Spinal cord (tissue), 10 donors: ENCODE results near the gene RUNX3. TPM values are rescaled to one million over a fixed set of nuclear protein-coding genes. Genes with fewer than 3 reads are reported as not detected.
A peak's percentile ranks its signal among the peaks of the same experiment; 100 is the strongest.

Experiments
- DNase-seq, 6 donors: peaks; one replicate each; pipeline versions ENCODE4 v3.0.0 to v3.0.0-alpha.2; 2013 to 2015; ENCODE audit warnings: low spot score in 6 of 6, low read depth in 4 of 6
- H3K27ac ChIP-seq: one replicate; pipeline ENCODE4 v1.5.1; 2013; ENCODE audit warnings: low read depth, low read length, control low read depth
- H3K27me3 ChIP-seq: one replicate; pipeline ENCODE4 v1.6.1; 2013; ENCODE audit warnings: low read length; ENCODE audit not compliant: control insufficient read depth, insufficient read depth
- H3K36me3 ChIP-seq: one replicate; pipeline ENCODE4 v1.6.1; 2013; ENCODE audit warnings: low read length; ENCODE audit not compliant: control insufficient read depth, insufficient read depth
- H3K4me1 ChIP-seq: one replicate; pipeline ENCODE4 v1.6.1; 2013; ENCODE audit warnings: low read length; ENCODE audit not compliant: control insufficient read depth, insufficient read depth
- H3K4me3 ChIP-seq: one replicate; pipeline ENCODE4 v1.5.1; 2013; ENCODE audit warnings: low read depth, low read length, control low read depth
- H3K9me3 ChIP-seq: one replicate; pipeline ENCODE4 v1.6.1; 2013; ENCODE audit warnings: low read length; ENCODE audit not compliant: control insufficient read depth, insufficient read depth
- WGBS: methylation state at CpG from one replicate; pipeline ENCODE4 v1.1.5; 2013; ENCODE audit warnings: missing lambda C conversion rate; ENCODE audit not compliant: insufficient coverage; 5-methylcytosine and 5-hydroxymethylcytosine counted together
- polyA plus RNA-seq, 2 donors: library from polyadenylated mRNA; unstranded; fragments of 120-200 nt; gene quantifications; one replicate each; pipeline ENCODE4 v1.2.1, GENCODE V29; 2013; ENCODE audit not compliant: insufficient read length in 2 of 2
- total RNA-seq, 2 donors: library from RNA; depleted of rRNA in 1 of 2; stranded (reverse); fragments of 120-200 nt in 1 of 2; fragments of >200 nt in 1 of 2; gene quantifications; one replicate each; pipeline versions ENCODE4 v1.2.3 to v1.2.4, GENCODE V29; 2013 to 2014
- donor health status: healthy.

RUNX3 gene
- total and polyA plus RNA-seq, 4 donors: 0.08 to 0.42 (median 0.10) TPM

DNA sequence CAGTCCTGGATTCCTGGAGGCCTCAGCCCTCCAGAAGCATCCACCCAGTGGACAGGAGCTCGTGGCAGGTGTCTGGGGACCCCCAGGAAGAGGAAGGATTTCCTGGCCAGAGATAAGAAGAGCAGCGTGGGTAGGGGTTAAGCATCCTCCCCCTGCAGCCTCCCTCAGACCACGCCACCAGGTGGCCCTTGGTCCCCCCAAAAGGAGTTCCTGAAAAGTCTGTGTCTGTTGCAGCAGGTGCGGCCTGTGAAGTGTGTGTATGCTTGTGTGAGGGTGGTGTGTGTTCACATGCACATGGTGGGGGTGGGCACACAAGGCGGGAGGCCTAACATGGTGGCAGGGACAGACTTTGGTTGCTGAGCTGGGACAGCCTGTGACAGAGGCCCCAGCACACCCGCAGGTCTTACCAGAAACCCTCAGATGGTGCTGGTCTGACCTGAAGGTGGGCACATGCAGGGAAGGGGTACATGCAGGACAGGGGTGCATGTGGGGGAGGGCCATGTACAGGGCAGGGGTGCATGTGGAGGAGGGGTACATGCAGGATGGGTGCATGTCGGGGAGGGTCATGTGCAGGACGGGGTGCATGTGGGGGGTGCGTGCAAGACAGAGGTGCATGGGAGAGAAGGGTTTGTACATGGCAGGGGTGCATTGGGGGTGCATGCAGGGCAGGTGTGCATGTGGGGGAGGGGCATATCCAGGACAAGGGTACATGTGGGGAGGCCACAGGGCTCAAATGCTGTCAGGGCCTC is 18.2 kb upstream of the RUNX3 start:
- Histone ChIP-seq H3K4me1 (no peaks in the 10 kb centered on the region), H3K27me3 (peaks cover 4% of the 10 kb centered on the region), H3K9me3 (no peaks in the 10 kb centered on the region), H3K4me3 (no peak overlapping the region), H3K27ac (no peak overlapping the region), H3K36me3 (no peaks in the 10 kb centered on the region)
- 91% methylated on average over 9 of the region's 9 CpGs for WGBS
- DNase-seq: no peak

DNA sequence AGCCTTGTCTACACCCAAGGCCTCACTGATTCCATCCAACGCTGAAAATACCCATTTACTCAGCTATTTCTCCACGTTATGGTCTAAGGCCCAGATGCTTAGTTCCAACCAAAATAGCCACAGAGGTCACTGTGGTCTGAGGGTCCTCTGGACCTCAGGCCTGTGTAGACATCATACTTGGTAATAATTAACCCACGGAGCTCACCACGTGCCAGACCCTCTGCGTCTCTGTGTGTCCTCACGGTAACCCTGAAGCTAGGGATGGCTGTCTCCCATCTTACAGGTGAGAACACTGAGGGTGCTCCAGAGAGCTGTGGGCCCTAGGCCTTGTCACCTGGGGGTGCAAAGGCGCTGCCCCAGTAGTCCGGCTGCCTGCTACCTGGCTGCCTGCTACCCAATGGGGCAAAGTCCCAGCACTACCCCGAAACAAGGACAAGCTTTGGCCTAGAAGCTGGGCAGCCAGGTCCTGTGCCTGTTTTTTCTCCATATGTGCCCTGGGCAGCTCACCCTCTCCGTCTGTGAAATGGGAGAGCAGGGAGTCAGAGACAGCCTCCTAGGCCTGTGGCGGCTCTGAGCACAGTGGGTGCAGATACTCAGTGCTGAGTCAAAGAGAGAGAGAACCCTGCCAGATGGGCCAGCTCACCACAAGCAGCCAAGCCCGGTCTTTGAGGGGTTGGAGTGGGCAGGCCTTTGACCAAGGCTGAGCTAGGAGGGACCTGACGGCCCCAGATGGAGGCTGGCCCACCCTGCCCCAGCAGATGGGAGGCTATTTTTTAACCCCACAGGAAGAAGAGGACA is 17.0 kb upstream of the RUNX3 start:
- no peaks in the 10 kb centered on the region for H3K4me1 ChIP-seq
- no peak overlapping the region for H3K4me3 ChIP-seq
- 87% methylated on average over 13 of the region's 13 CpGs for WGBS
- H3K27ac ChIP-seq: no peak overlapping the region
- no peak for DNase-seq
- no peaks in the 10 kb centered on the region for H3K9me3 ChIP-seq
- peaks cover 4% of the 10 kb centered on the region for H3K27me3 ChIP-seq
- no peaks in the 10 kb centered on the region for H3K36me3 ChIP-seq

DNA sequence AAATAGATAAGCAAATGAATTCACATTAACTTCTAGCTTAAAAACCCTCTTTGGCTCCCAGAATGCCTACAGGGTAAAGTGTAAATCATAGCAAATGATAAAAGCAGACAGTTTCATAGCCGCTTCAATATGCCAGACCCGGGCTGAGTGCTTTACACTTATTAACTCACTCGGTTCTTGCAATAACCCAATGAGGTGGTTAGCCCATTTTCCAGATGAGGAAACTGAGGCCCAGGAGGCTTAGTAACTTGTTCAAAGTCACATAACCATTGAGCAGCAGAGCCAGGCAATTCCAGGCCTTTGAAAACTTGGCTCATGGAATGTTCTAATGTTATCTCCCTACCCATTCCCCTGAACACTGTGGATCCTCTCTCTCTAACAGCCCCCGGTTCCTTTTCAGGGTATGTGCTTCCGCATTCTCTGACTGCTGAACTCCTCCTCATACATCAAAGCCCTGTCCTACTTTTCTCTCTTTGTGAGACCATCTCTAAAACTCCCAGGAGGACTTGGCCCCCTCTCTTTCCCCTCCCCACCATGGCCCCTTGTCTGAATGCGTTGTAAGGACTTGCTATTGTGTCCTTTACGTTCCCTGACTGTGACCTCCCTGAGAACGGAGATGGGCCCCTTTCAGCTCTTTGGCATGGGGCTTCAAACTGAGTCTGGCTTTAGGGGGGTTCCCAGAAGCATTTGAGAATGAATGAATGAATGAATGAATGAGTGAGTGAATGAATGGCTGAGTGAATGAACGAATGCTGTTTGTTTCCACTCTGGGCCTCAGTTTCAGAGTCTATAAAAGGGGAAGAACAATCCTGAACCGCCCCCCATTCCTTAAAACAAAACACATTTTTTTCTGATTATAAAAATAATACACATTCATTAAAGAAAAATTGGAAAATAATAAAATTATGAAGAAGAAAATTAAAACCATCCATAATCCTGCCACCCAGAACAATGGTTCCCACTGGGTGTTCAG is 15.6 kb upstream of the RUNX3 start:
- H3K4me1 ChIP-seq: no peaks in the 10 kb centered on the region
- H3K27ac ChIP-seq: no peak overlapping the region
- no peaks in the 10 kb centered on the region for H3K36me3 ChIP-seq
- peak in 1 of 6 donors; percentile 24 for DNase-seq
- no peaks in the 10 kb centered on the region for H3K9me3 ChIP-seq
- no peak overlapping the region for H3K4me3 ChIP-seq
- 64% methylated on average over 6 of the region's 10 CpGs for whole genome bisulfite sequencing
- H3K27me3 ChIP-seq: peaks cover 8% of the 10 kb centered on the region

DNA sequence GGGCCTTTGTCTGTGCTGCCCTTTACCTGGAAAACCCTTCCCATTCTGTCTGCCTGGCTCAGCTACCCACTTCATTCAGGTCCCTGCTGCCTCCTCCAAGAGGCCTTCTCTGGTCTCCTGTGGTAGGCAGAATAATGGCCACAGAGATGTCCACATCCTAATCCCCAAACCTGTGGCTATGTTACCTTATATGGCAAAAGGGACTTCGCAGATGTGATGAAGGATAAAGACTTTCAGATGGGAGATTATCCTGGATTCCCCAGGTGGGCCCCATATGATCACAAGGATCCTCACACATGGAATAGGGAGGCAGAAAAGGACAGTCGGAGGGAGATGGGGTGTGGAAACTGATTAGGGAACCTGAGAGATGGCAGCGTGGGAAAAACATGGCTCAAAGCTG is 14.2 kb upstream of the RUNX3 start:
- Histone ChIP-seq H3K4me1 (no peaks in the 10 kb centered on the region), H3K27ac (no peak overlapping the region), H3K9me3 (no peaks in the 10 kb centered on the region), H3K36me3 (no peaks in the 10 kb centered on the region), H3K4me3 (no peak overlapping the region), H3K27me3 (peaks cover 8% of the 10 kb centered on the region)
- no peak for DNase-seq
- 100% methylated on average over 3 of the region's 3 CpGs for WGBS

DNA sequence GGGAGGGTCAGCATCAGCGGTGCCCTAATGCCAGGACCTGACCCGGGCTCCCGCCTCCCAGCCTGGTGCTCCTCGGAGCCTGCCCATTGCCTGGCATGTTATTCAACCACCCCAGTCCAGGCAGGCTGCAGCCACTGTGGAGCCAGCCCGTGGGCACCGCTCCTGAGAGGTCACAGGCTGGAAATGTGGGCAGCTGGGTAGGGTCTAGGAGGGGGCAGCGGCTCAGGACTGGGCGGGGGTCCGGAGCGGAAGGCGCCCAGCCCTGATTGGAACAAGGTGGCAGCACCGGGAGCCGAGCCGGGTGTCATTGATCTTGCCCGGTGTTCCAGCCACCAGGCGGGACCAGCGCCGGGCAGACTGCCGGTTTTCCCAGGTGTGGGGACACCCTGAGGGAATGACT is 12.7 kb upstream of the RUNX3 start:
- WGBS: 88% methylated on average over 19 of the region's 19 CpGs
- Histone ChIP-seq H3K27ac (no peak overlapping the region), H3K9me3 (no peaks in the 10 kb centered on the region), H3K36me3 (no peaks in the 10 kb centered on the region), H3K27me3 (peaks cover 8% of the 10 kb centered on the region), H3K4me1 (no peaks in the 10 kb centered on the region), H3K4me3 (no peak overlapping the region)
- no peak for DNase-seq

DNA sequence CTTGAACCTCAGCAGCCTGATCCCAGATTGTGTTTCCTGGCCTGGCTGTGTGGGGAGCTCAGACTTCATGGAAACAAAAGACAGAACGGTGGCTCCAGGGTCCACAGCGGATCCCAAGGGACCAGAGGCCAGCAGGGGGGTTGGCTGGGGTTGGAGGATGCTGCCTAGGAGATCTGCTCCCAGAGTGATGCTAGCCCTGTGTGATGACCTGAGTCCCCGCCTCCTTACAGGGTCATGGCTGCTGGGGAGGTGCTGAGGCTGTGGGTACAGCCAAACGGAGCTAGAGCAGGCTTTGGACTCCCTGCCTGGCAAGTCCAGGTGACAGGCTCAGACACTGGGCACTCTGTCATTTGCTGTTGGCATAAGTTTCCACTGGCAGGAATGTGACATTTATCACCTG is 11.5 kb upstream of the RUNX3 start:
- Histone ChIP-seq H3K4me1 (no peaks in the 10 kb centered on the region), H3K27ac (no peak overlapping the region), H3K36me3 (no peaks in the 10 kb centered on the region), H3K27me3 (peaks cover 8% of the 10 kb centered on the region), H3K9me3 (no peaks in the 10 kb centered on the region), H3K4me3 (no peak overlapping the region)
- 50% methylated on average over 4 of the region's 4 CpGs for WGBS
- no peak for DNase-seq

DNA sequence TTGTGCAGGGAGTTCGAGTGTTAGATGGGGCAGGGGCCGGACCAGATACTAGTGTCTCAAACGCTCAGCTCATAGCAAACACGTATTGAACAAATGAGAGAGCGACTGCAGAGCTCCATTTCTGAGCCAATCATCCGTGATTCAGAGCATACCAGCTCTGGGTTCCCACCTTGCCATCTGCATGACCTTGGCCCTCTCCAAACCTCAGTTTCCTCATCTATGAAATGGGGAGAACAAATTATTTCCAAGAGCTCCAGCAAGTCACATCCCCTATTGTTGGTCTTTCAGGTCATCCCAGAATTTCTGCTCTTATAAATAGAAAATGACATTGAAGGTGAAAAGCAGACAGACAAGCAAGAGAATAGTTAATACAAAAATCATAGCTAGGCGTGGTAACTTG is 10.2 kb upstream of the RUNX3 start:
- no peak for DNase-seq
- Histone ChIP-seq H3K27me3 (peaks cover 20% of the 10 kb centered on the region), H3K36me3 (no peaks in the 10 kb centered on the region), H3K9me3 (no peaks in the 10 kb centered on the region), H3K27ac (no peak overlapping the region), H3K4me1 (no peaks in the 10 kb centered on the region), H3K4me3 (no peak overlapping the region)
- 97% methylated on average over 7 of the region's 7 CpGs for WGBS

DNA sequence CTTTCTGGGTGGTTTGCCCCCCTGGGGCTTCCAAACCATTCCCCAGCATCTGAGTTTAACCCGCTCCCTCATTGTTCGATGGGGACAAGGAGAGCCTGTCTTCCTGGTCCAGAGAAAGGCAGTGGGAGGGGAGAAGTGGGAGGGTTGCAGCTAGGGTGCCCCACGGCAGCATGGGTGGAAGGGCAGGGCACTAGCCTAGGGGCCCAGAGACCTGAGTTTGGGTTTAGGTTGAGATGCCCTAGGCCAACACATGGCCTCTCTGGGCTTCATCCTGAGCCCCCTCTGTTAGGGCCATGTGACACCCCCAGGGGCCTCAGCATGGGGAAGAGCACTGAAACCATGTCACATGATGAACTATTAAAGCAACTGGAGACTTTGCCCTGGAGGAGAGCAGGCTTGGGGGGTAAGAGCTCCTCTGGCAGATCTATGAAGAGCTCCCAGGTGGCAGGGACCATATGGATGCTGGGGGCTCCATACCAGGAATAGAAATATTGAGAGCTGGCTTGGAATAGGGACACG is 9.7 kb upstream of the RUNX3 start:
- H3K27me3 ChIP-seq: peaks cover 25% of the 10 kb centered on the region
- H3K4me1 ChIP-seq: no peaks in the 10 kb centered on the region
- no peak overlapping the region for H3K4me3 ChIP-seq
- 72% methylated on average over 4 of the region's 4 CpGs for WGBS
- no peak overlapping the region for H3K27ac ChIP-seq
- DNase-seq: no peak
- H3K9me3 ChIP-seq: no peaks in the 10 kb centered on the region
- no peaks in the 10 kb centered on the region for H3K36me3 ChIP-seq

DNA sequence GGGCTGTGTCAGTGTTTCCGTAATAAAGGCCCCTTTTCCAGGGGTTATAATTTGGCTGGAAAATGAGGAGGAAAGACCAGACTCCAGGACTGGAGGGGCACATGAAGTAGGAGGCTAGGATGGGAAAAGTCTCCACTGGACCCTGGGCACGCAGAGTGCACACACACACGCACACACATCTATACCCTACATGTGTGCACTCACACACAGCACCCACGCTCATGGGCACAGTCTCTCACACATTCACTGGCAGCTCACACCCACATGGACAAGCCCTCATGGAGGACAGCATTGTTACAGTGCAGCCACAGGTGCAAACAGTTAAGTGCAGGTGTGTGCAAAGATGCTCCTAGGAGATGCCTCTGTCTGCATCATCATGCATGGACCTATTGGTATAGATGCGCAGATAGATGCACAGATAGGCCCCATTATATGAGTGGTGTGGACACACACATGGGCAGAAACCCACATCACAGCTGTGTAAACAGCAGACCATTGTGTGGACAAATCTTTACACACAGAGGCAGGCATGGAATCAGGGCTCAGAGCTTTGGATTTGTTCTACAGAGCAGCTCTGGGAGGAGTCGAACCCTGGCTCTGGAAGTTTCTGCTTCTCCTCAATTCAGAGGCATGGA is 9.1 kb upstream of the RUNX3 start:
- Histone ChIP-seq H3K9me3 (no peaks in the 10 kb centered on the region), H3K4me3 (no peak overlapping the region), H3K27ac (no peak overlapping the region), H3K4me1 (no peaks in the 10 kb centered on the region), H3K36me3 (no peaks in the 10 kb centered on the region), H3K27me3 (peaks cover 31% of the 10 kb centered on the region)
- no peak for DNase-seq
- WGBS: 93% methylated on average over 3 of the region's 6 CpGs
